Heart left ventricle (tissue), 16 donors: ENCODE measurements around the gene CES1. TPM values are rescaled to one million over a fixed set of nuclear protein-coding genes. Genes with fewer than 3 reads are reported as not detected.

Experiments
- ATAC-seq, 4 donors: fragments of 200-7000 bp; cut with Tn5 transposase; one replicate each; pipeline ENCODE4 v1.9.1; 2020 to 2022; ENCODE audit warnings: moderate library complexity in 4 of 4, mild to moderate bottlenecking in 3 of 4, moderate number of reproducible peaks in 1 of 4
- DNase-seq, 5 donors: peaks; one replicate each; pipeline ENCODE4 v3.0.0-alpha.2; 2020
- H3K27ac ChIP-seq, 12 donors: fragments of 200-600 bp; sonication (generic) in 4 of 12; one replicate each; pipeline versions ENCODE4 v1.5.0 to v1.8.0; 2016 to 2022; ENCODE audit warnings: mild to moderate bottlenecking in 2 of 12
- H3K27me3 ChIP-seq, 9 donors: fragments of 200-600 bp; sonication (generic) in 2 of 9; one replicate each; pipeline versions ENCODE4 v1.5.1 to v1.8.0; 2016 to 2022; ENCODE audit warnings: mild to moderate bottlenecking in 3 of 9
- H3K36me3 ChIP-seq, 9 donors: fragments of 200-600 bp; sonication (generic) in 2 of 9; one replicate each; pipeline versions ENCODE4 v1.5.0 to v1.8.0; 2018 to 2022; ENCODE audit warnings: mild to moderate bottlenecking in 2 of 9
- H3K4me1 ChIP-seq, 12 donors: fragments of 200-600 bp; sonication (generic) in 4 of 12; one replicate each; pipeline versions ENCODE4 v1.5.0 to v1.8.0; 2016 to 2022; ENCODE audit warnings: mild to moderate bottlenecking in 3 of 12
- H3K4me3 ChIP-seq, 12 donors: fragments of 200-600 bp; sonication (generic) in 4 of 12; one replicate each; pipeline versions ENCODE4 v1.5.0 to v1.8.0; 2017 to 2022; ENCODE audit warnings: mild to moderate bottlenecking in 9 of 12, moderate library complexity in 4 of 12
- H3K9me3 ChIP-seq, 12 donors: fragments of 200-600 bp; sonication (generic) in 4 of 12; one replicate each; pipeline versions ENCODE4 v1.5.0 to v1.8.0; 2016 to 2022; ENCODE audit warnings: mild to moderate bottlenecking in 1 of 12
- CTCF ChIP-seq, 12 donors: fragments of 200-600 bp; sonication (generic) in 4 of 12; IDR thresholded peaks; one replicate each; pipeline versions ENCODE4 v1.5.0 to v1.8.0; 2018 to 2022; ENCODE audit warnings: antibody characterized with exemption in 12 of 12, mild to moderate bottlenecking in 5 of 12
- POLR2A ChIP-seq, 2 donors: fragments of 450-650 bp; IDR thresholded peaks; one replicate each; pipeline ENCODE4 v1.6.1; 2017; ENCODE audit warnings: antibody characterized with exemption in 2 of 2, mild to moderate bottlenecking in 2 of 2, moderate library complexity in 2 of 2
- WGBS, 4 donors: extraction: QIAGEN DNeasy Blood & Tissue Kit in 2 of 4; methylation state at CpG; one replicate each; pipeline versions ENCODE4 v1.1.5 to v1.1.7; 2013 to 2018; 5-methylcytosine and 5-hydroxymethylcytosine counted together
- intact Hi-C, 10 donors: fragments of 100-400 bp; cut with DNase I; formaldehyde crosslinking; loops; one replicate each; pipeline versions ENCODE4 v1.11.1 to v1.14.2; 2022
- polyA plus RNA-seq, 2 donors: library from polyadenylated mRNA; stranded (reverse); fragments of 200-250 nt; gene quantifications; one replicate each; pipeline ENCODE4 v1.2.3, GENCODE V29; 2013
- total RNA-seq, 9 donors: library from RNA; depleted of rRNA in 2 of 9; stranded (reverse); fragments of >200 nt in 2 of 9; fragmentation: NEBNext Ultra II Directional in 3 of 9; extraction: Animal tissue kit (Norgen Biotek cat#: 25700) in 3 of 9; gene quantifications; one replicate each; pipeline versions ENCODE4 v1.1.0 to v1.2.4, GENCODE V29; 2016 to 2023
- donor health status: ischemic (EF 13 %, LVEDD 7.1; RV severe dilation, severe dysfunction).
- donor health status: healthy with polysubstance abuse.
- donor health status: DM: no; HTN: yes; CAD: no.
- donor health status: DM: no; HTN: no; CAD: no.
- donor health status: ischemic (EF 25% LVEDD 6.9; RV normal size, moderate dysfunction).
- donor health status: ischemic (EF 25% LVEDD 5.7; RV mildly dilated, moderate dysfunction).
- donor health status: healthy.
- donor health status: DM: yes; HTN: yes; CAD: no.
- donor health status: ischemic (EF 35%, LVEDD 5.7; RV mildly dilated, moderate dysfunction).
- donor health status: nonischemic (EF 11% LVEDD 7.7; RV severe dilation, severe dysfunction).
- donor health status: DM: yes; HTN: yes; CAD: no.
- donor health status: PGD.
- donor health status: ischemic (EF 29% LVEDD 5.4; RV normal size, mild dysfunction).
- donor health status: nonischemic (EF 23%, LVEDD 6.1; RV moderate dilation, normal function).

CES1 gene
- total and polyA plus RNA-seq, 11 donors = 4.0 to 31.3 (median 20.6) TPM

GRCh38 chr16:55825115-55825728 is 7.7 kb downstream of the CES1 start:
- H3K36me3 ChIP-seq = no peaks in the 10 kb centered on the region
- intact Hi-C loops = loop anchor here in 1 of 10 donors (10.0 kb wide), 1 partner anchor 90 kb away; no protein-coding TSS in a partner anchor
- WGBS, 4 donors = 75 to 81% (median 78%) methylated on average over 6 of the region's 6 CpGs

GRCh38 chr16:55824473-55825000 is 8.4 kb downstream of the CES1 start:
- Histone ChIP-seq H3K4me3 (no peak overlapping the region), H3K4me1 (no peaks in the 10 kb centered on the region), H3K27ac (no peak overlapping the region), H3K36me3 (no peaks in the 10 kb centered on the region), H3K9me3 (no peaks in the 10 kb centered on the region), H3K27me3 (peaks cover 0 to 12% (median 0%) of the 10 kb centered on the region in 9 donors)
- intact Hi-C loops = loop anchor here in 1 of 10 donors (10.0 kb wide), 1 partner anchor 90 kb away; no protein-coding TSS in a partner anchor
- ATAC-seq (no peak), DNase-seq (no peak)
- 86 to 92% (median 87%) methylated on average over 4 of the region's 4 CpGs for WGBS, 4 donors
- no peak for TF ChIP-seq CTCF (IDR thresholded peaks at IDR 0.05)
- no peak for TF ChIP-seq POLR2A (IDR thresholded peaks at IDR 0.05)

More at GRCh38 chr16:55825115-55825728, 7.7 kb downstream of the CES1 start:
- no peak overlapping the region for H3K27ac ChIP-seq
- no peaks in the 10 kb centered on the region for H3K9me3 ChIP-seq
- TF ChIP-seq POLR2A (IDR thresholded peaks at IDR 0.05) (no peak), CTCF (IDR thresholded peaks at IDR 0.05) (no peak)
- ATAC-seq = no peak
- H3K4me1 ChIP-seq = no peaks in the 10 kb centered on the region
- H3K27me3 ChIP-seq = peaks cover 0 to 12% (median 0%) of the 10 kb centered on the region in 9 donors
- DNase-seq = no peak
- no peak overlapping the region for H3K4me3 ChIP-seq

- 61 to 80% (median 74%) methylated on average over 3 of the region's 3 CpGs for WGBS, 4 donors
- no peak for ATAC-seq
- intact Hi-C loops = loop anchor here in 1 of 10 donors (10.0 kb wide), 1 partner anchor 88 kb away; no protein-coding TSS in a partner anchor
Measured at GRCh38 chr16:55822280-55822810, 10.6 kb downstream of the CES1 start.

More at GRCh38 chr16:55822280-55822810, 10.6 kb downstream of the CES1 start:
- Histone ChIP-seq H3K9me3 (no peaks in the 10 kb centered on the region), H3K4me3 (no peak overlapping the region), H3K4me1 (no peaks in the 10 kb centered on the region), H3K27ac (no peak overlapping the region), H3K36me3 (no peaks in the 10 kb centered on the region), H3K27me3 (peaks cover 0 to 12% (median 0%) of the 10 kb centered on the region in 9 donors)
- TF ChIP-seq CTCF (IDR thresholded peaks at IDR 0.05) (no peak), POLR2A (IDR thresholded peaks at IDR 0.05) (no peak)
- no peak for DNase-seq
